MM.1S (cell line): ENCODE results near the gene TBC1D2.

Source experiments
- CTCF ChIP-seq: fragments of 300-600 bp; sonication (generic); IDR thresholded peaks from 2 replicates; pipeline ENCODE4 v1.5.1; 2016; ENCODE audit warnings: antibody characterized with exemption, low read length, mixed read lengths
- EZH2 ChIP-seq: fragments of 300-600 bp; sonication (generic); optimal IDR thresholded peaks from 2 replicates; pipeline ENCODE3; 2017; ENCODE audit warnings: low read depth, mild to moderate bottlenecking, antibody characterized with exemption, low read length, mixed read lengths
- EZH2phosphoT487 ChIP-seq: fragments of 300-600 bp; sonication (generic); IDR thresholded peaks from 2 replicates; pipeline ENCODE4 v1.6.1; 2018; ENCODE audit warnings: antibody characterized with exemption, low read length

GRCh38 chr9:98230789-98231188 is 24.7 kb downstream of the TBC1D2 start:
- TF ChIP-seq EZH2phosphoT487 (no peak), CTCF (no peak), EZH2 (no peak)
